ENCODE measurements around the gene MCM7. TPM values are rescaled to one million over a fixed set of nuclear protein-coding genes. Genes with fewer than 3 reads are reported as not detected.
A peak's percentile ranks its signal among the peaks of the same experiment; 100 is the strongest.

Gene MCM7
- total and polyA plus RNA-seq, 2 of the 13 experiments (the other 11 are each of a cell fraction or from before 2014, with no cell fraction given): 84.5 to 214 TPM

DNA sequence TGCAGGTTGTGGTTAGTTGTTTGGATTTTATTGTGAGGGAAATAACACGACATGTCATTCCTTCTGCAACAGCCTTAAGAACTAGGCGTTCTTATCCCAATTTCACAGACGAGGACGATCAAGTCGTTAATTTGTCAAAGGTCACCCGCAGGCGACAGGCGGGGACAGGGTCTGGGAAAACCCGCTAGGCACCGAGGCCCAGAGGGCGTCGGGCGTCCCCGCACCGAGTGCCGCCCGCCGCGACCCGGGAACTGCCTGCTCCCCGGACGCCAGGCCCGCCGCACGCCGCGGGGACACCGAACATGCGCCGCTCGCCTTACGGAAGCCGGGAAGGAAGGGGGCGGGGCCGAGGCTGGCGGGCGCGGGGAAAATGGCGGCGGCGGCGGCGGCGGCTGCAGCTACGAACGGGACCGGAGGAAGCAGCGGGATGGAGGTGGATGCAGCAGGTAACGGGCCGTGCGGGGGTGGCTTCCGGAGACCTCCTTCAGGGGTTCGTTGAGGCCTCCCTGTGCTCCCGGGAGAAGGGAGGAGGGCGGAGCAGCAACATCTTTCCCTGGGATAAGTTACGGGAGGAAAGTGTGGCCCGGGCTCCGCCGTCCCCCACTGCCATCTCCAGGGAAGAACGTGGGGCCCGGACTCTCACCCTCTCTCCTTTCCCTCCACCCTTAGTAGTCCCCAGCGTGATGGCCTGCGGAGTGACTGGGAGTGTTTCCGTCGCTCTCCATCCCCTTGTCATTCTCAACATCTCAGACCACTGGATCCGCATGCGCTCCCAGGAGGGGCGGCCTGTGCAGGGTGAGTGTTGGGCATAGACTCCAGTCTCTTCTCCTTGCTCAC lies 12.4 kb downstream of the MCM7 start, which contains the start of gene COPS6 (continued):
- TF ChIP-seq ZNF720 (CRISPR knock-in tag; IDR thresholded peaks at IDR 0.05): 0 out of 2 replicates have a peak, but pooled peaks have one; percentile 85
- TF ChIP-seq, protein P1, sequence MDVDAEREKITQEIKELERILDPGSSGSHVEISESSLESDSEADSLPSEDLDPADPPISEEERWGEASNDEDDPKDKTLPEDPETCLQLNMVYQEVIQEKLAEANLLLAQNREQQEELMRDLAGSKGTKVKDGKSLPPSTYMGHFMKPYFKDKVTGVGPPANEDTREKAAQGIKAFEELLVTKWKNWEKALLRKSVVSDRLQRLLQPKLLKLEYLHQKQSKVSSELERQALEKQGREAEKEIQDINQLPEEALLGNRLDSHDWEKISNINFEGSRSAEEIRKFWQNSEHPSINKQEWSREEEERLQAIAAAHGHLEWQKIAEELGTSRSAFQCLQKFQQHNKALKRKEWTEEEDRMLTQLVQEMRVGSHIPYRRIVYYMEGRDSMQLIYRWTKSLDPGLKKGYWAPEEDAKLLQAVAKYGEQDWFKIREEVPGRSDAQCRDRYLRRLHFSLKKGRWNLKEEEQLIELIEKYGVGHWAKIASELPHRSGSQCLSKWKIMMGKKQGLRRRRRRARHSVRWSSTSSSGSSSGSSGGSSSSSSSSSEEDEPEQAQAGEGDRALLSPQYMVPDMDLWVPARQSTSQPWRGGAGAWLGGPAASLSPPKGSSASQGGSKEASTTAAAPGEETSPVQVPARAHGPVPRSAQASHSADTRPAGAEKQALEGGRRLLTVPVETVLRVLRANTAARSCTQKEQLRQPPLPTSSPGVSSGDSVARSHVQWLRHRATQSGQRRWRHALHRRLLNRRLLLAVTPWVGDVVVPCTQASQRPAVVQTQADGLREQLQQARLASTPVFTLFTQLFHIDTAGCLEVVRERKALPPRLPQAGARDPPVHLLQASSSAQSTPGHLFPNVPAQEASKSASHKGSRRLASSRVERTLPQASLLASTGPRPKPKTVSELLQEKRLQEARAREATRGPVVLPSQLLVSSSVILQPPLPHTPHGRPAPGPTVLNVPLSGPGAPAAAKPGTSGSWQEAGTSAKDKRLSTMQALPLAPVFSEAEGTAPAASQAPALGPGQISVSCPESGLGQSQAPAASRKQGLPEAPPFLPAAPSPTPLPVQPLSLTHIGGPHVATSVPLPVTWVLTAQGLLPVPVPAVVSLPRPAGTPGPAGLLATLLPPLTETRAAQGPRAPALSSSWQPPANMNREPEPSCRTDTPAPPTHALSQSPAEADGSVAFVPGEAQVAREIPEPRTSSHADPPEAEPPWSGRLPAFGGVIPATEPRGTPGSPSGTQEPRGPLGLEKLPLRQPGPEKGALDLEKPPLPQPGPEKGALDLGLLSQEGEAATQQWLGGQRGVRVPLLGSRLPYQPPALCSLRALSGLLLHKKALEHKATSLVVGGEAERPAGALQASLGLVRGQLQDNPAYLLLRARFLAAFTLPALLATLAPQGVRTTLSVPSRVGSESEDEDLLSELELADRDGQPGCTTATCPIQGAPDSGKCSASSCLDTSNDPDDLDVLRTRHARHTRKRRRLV (CRISPR knock-in tag; IDR thresholded peaks at IDR 0.05): no peak
- no peak for TF ChIP-seq MAFK (conservative IDR thresholded peaks at IDR 0.05 in 1 of 2, IDR thresholded peaks at IDR 0.05 in 1 of 2; ENCODE audit: low read length in 2 of 2)
- no peak for TF ChIP-seq HNRNPH1 (optimal IDR thresholded peaks at IDR 0.05; ENCODE audit: low read depth, low read length)
- no peak for TF ChIP-seq ZNF138 (CRISPR knock-in tag; IDR thresholded peaks at IDR 0.05; ENCODE audit: low read depth)
- TF ChIP-seq SOX6 (IDR thresholded peaks at IDR 0.05): no peak
- no peak for TF ChIP-seq SOX6 (CRISPR knock-in tag; IDR thresholded peaks at IDR 0.05)
- TF ChIP-seq RARA (CRISPR knock-in tag; IDR thresholded peaks at IDR 0.05): peak; percentile 59; the same call in 1 of the 2 replicates
- no peak for TF ChIP-seq BRCA1 (CRISPR knock-in tag; IDR thresholded peaks at IDR 0.05)
- TF ChIP-seq GTF2F1 (IDR thresholded peaks at IDR 0.05; ENCODE audit: low read length): no peak
- TF ChIP-seq ZNF430 (CRISPR knock-in tag; IDR thresholded peaks at IDR 0.05): peak; percentile 98
- TF ChIP-seq YEATS4 (CRISPR knock-in tag; IDR thresholded peaks at IDR 0.05; ENCODE audit: borderline replicate concordance): peak; percentile 95
- no peak for TF ChIP-seq ATAD3A (CRISPR knock-in tag; IDR thresholded peaks at IDR 0.05)
- TF ChIP-seq TOE1 (CRISPR knock-in tag; IDR thresholded peaks at IDR 0.05): peak; percentile 90; the same call in 1 of the 2 replicates
- peak; percentile 33; the same call in 1 of the 2 replicates for TF ChIP-seq SP2 (CRISPR knock-in tag; IDR thresholded peaks at IDR 0.05)
- no peak for TF ChIP-seq PAWR (CRISPR knock-in tag; IDR thresholded peaks at IDR 0.05; ENCODE audit: borderline replicate concordance)
- TF ChIP-seq HNRNPLL (IDR thresholded peaks at IDR 0.05; ENCODE audit: low read depth, low read length, poor library complexity, severe bottlenecking): peak; percentile 66
- TF ChIP-seq ZNF644 (CRISPR knock-in tag; IDR thresholded peaks at IDR 0.05; ENCODE audit: low read depth): no peak
- TF ChIP-seq FIP1L1 (IDR thresholded peaks at IDR 0.05; ENCODE audit: borderline replicate concordance, insufficient read depth, low read depth, low read length): no peak
- peak; percentile 98 for TF ChIP-seq RBFOX2 (IDR thresholded peaks at IDR 0.05; ENCODE audit: low read depth, low read length)
- TF ChIP-seq, protein P2, sequence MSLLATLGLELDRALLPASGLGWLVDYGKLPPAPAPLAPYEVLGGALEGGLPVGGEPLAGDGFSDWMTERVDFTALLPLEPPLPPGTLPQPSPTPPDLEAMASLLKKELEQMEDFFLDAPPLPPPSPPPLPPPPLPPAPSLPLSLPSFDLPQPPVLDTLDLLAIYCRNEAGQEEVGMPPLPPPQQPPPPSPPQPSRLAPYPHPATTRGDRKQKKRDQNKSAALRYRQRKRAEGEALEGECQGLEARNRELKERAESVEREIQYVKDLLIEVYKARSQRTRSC (CRISPR knock-in tag; IDR thresholded peaks at IDR 0.05; ENCODE audit: low read depth): peak; percentile 87; the same call in 1 of the 2 replicates
- TF ChIP-seq PAF1 (CRISPR knock-in tag; IDR thresholded peaks at IDR 0.05): no peak
- no peak for TF ChIP-seq ZNF354B (CRISPR knock-in tag; IDR thresholded peaks at IDR 0.05)
- TF ChIP-seq SALL1 (CRISPR knock-in tag; IDR thresholded peaks at IDR 0.05): peak; percentile 93
- no peak for TF ChIP-seq ZKSCAN1 (IDR thresholded peaks at IDR 0.05; ENCODE audit: low read length)
- peak; percentile 67; the same call in 1 of the 2 replicates for TF ChIP-seq TGIF2 (CRISPR knock-in tag; IDR thresholded peaks at IDR 0.05)
- TF ChIP-seq KLF11 (CRISPR knock-in tag; IDR thresholded peaks at IDR 0.05): no peak
- peak; percentile 74; the same call in 1 of the 2 replicates for TF ChIP-seq ZNF12 (CRISPR knock-in tag; IDR thresholded peaks at IDR 0.05)

Measured in HepG2 (cell line).